ENCODE measurements around the gene OXNAD1. TPM values are rescaled to one million over a fixed set of nuclear protein-coding genes. Genes with fewer than 3 reads are reported as not detected.

The OXNAD1 gene
- total RNA-seq, 2 experiments from 2014 or later: 26.9 to 27.1 TPM

- H3K27ac Mint-ChIP-seq: peak overlapping the region; percentile 23
- peaks cover 74% of the 10 kb centered on the region for H3K36me3 Mint-ChIP-seq (ENCODE audit: low read depth)
- peaks cover 90% of the 10 kb centered on the region for H3K4me1 Mint-ChIP-seq
- CTCF ChIA-PET: interaction anchor here (1.2 to 11.3 kb wide), 4 partner anchors 9 to 48 kb away, joined by 3 to 163 read pairs (median 24); partner anchors contain the start of genes DPH3 and OXNAD1
- no peaks in the 10 kb centered on the region for H3K27me3 Mint-ChIP-seq
- no peak overlapping the region for H3K4me3 Mint-ChIP-seq
- DNase-seq: no peak
- no peaks in the 10 kb centered on the region for H3K9me3 Mint-ChIP-seq
- POLR2A ChIA-PET: interaction anchor here (1.0 to 4.2 kb wide), 7 partner anchors 10 to 198 kb away, joined by 3 to 29 read pairs (median 8); no protein-coding TSS in a partner anchor
These were observed 49.1 kb downstream of the OXNAD1 start for GRCh38 chr3:16313886-16314645.

- Mint-ChIP-seq H3K4me1 (peaks cover 88% of the 10 kb centered on the region), H3K36me3 (ENCODE audit: low read depth) (peaks cover 82% of the 10 kb centered on the region), H3K9me3 (no peaks in the 10 kb centered on the region), H3K27me3 (no peaks in the 10 kb centered on the region), H3K27ac (no peak overlapping the region), H3K4me3 (no peak overlapping the region)
- CTCF ChIA-PET: interaction anchor here (0.7 to 11.3 kb wide), 5 partner anchors 10 to 50 kb away, joined by 3 to 163 read pairs (median 6); no protein-coding TSS in a partner anchor
- no peak for DNase-seq
- POLR2A ChIA-PET: interaction anchor here (1.5 to 3.9 kb wide), 3 partner anchors 12 to 196 kb away, joined by 4 to 24 read pairs (median 5); no protein-coding TSS in a partner anchor
These were observed 50.6 kb downstream of the OXNAD1 start for GRCh38 chr3:16315623-16316022.

GRCh38 chr3:16316396-16316795 is 51.4 kb downstream of the OXNAD1 start:
- Mint-ChIP-seq H3K36me3 (ENCODE audit: low read depth) (peaks cover 88% of the 10 kb centered on the region), H3K27ac (peak overlapping the region; percentile 5), H3K9me3 (no peaks in the 10 kb centered on the region), H3K27me3 (no peaks in the 10 kb centered on the region), H3K4me1 (peaks cover 86% of the 10 kb centered on the region), H3K4me3 (no peak overlapping the region)
- DNase-seq: no peak
- CTCF ChIA-PET: interaction anchor here (1.6 to 11.3 kb wide), 5 partner anchors 21 to 50 kb away, joined by 3 to 163 read pairs (median 18); no protein-coding TSS in a partner anchor
- POLR2A ChIA-PET: interaction anchor here (0.7 to 5.8 kb wide), 5 partner anchors 15 to 48 kb away, joined by 3 to 60 read pairs (median 3); no protein-coding TSS in a partner anchor

GRCh38 chr3:16316847-16317560 is 52.0 kb downstream of the OXNAD1 start:
- ChIA-PET POLR2A (interaction anchor here (0.7 to 5.8 kb wide), 8 partner anchors 16 to 196 kb away, joined by 3 to 60 read pairs (median 3); partner anchors contain the start of gene RFTN1), CTCF (interaction anchor here (1.6 to 11.3 kb wide), 6 partner anchors 22 to 51 kb away, joined by 3 to 163 read pairs (median 19); partner anchors contain the start of genes DPH3 and OXNAD1)
- Mint-ChIP-seq H3K27ac (peak overlapping the region; percentile 50), H3K9me3 (no peaks in the 10 kb centered on the region), H3K27me3 (no peaks in the 10 kb centered on the region), H3K4me1 (peaks cover 80% of the 10 kb centered on the region), H3K4me3 (no peak overlapping the region), H3K36me3 (ENCODE audit: low read depth) (peaks cover 87% of the 10 kb centered on the region)
- DNase-seq: no peak

- no peaks in the 10 kb centered on the region for H3K9me3 Mint-ChIP-seq
- H3K36me3 Mint-ChIP-seq (ENCODE audit: low read depth): peaks cover 87% of the 10 kb centered on the region
- peaks cover 75% of the 10 kb centered on the region for H3K4me1 Mint-ChIP-seq
- ChIA-PET CTCF (interaction anchor here (2.3 to 11.3 kb wide), 6 partner anchors 20 to 50 kb away, joined by 11 to 163 read pairs (median 22); partner anchors contain the start of genes DPH3 and OXNAD1), POLR2A (interaction anchor here (0.8 to 5.8 kb wide), 4 partner anchors 17 to 195 kb away, joined by 3 to 60 read pairs (median 7); partner anchors contain the start of gene RFTN1)
- DNase-seq: no peak
- H3K27ac Mint-ChIP-seq: no peak overlapping the region
- no peak overlapping the region for H3K4me3 Mint-ChIP-seq
- no peaks in the 10 kb centered on the region for H3K27me3 Mint-ChIP-seq
These were observed 52.5 kb downstream of the OXNAD1 start for GRCh38 chr3:16317561-16317945.

GRCh38 chr3:16318176-16318575 is 53.2 kb downstream of the OXNAD1 start:
- no peaks in the 10 kb centered on the region for H3K27me3 Mint-ChIP-seq
- peak overlapping the region; percentile 16 for H3K27ac Mint-ChIP-seq
- CTCF ChIA-PET: interaction anchor here (1.2 to 11.3 kb wide), 8 partner anchors 11 to 51 kb away, joined by 5 to 163 read pairs (median 20); partner anchors contain the start of genes DPH3 and OXNAD1
- POLR2A ChIA-PET: interaction anchor here (1.2 to 5.8 kb wide), 4 partner anchors 17 to 194 kb away, joined by 3 to 60 read pairs (median 12); partner anchors contain the start of gene RFTN1
- H3K4me1 Mint-ChIP-seq: peaks cover 70% of the 10 kb centered on the region
- no peak overlapping the region for H3K4me3 Mint-ChIP-seq
- no peaks in the 10 kb centered on the region for H3K9me3 Mint-ChIP-seq
- peaks cover 85% of the 10 kb centered on the region for H3K36me3 Mint-ChIP-seq (ENCODE audit: low read depth)
- no peak for DNase-seq

- Mint-ChIP-seq H3K4me1 (peaks cover 58% of the 10 kb centered on the region), H3K9me3 (no peaks in the 10 kb centered on the region), H3K36me3 (ENCODE audit: low read depth) (peaks cover 86% of the 10 kb centered on the region), H3K27me3 (no peaks in the 10 kb centered on the region), H3K4me3 (no peak overlapping the region), H3K27ac (peak overlapping the region; percentile 72)
- POLR2A ChIA-PET: interaction anchor here (0.6 to 5.8 kb wide), 8 partner anchors 15 to 208 kb away, joined by 3 to 60 read pairs (median 6); partner anchors contain the start of genes DPH3, OXNAD1 and RFTN1
- CTCF ChIA-PET: interaction anchor here (0.9 to 11.3 kb wide), 14 partner anchors 12 to 231 kb away, joined by 3 to 163 read pairs (median 6); partner anchors contain the start of genes DPH3 and OXNAD1
- peak; percentile 85 for DNase-seq
These were observed 54.3 kb downstream of the OXNAD1 start for GRCh38 chr3:16319307-16319706.

GRCh38 chr3:16319723-16320122 is 54.7 kb downstream of the OXNAD1 start:
- POLR2A ChIA-PET: interaction anchor here (0.6 to 5.8 kb wide), 9 partner anchors 8 to 208 kb away, joined by 3 to 60 read pairs (median 5); partner anchors contain the start of genes DPH3, OXNAD1 and RFTN1
- H3K36me3 Mint-ChIP-seq (ENCODE audit: low read depth): peaks cover 84% of the 10 kb centered on the region
- peaks cover 54% of the 10 kb centered on the region for H3K4me1 Mint-ChIP-seq
- H3K9me3 Mint-ChIP-seq: no peaks in the 10 kb centered on the region
- no peak overlapping the region for H3K4me3 Mint-ChIP-seq
- CTCF ChIA-PET: interaction anchor here (0.9 to 11.3 kb wide), 12 partner anchors 18 to 234 kb away, joined by 3 to 163 read pairs (median 8); partner anchors contain the start of genes DPH3 and OXNAD1
- H3K27me3 Mint-ChIP-seq: no peaks in the 10 kb centered on the region
- peak overlapping the region; percentile 72 for H3K27ac Mint-ChIP-seq
- DNase-seq: no peak

- Mint-ChIP-seq H3K4me3 (no peak overlapping the region), H3K9me3 (no peaks in the 10 kb centered on the region), H3K27me3 (no peaks in the 10 kb centered on the region), H3K4me1 (peaks cover 47% of the 10 kb centered on the region), H3K27ac (peak overlapping the region; percentile 22), H3K36me3 (ENCODE audit: low read depth) (peaks cover 82% of the 10 kb centered on the region)
- no peak for DNase-seq
- POLR2A ChIA-PET: interaction anchor here (1.1 to 5.8 kb wide), 5 partner anchors 9 to 35 kb away, joined by 3 to 60 read pairs (median 4); no protein-coding TSS in a partner anchor
- CTCF ChIA-PET: interaction anchor here (0.7 to 11.3 kb wide), 10 partner anchors 16 to 233 kb away, joined by 3 to 163 read pairs (median 12); partner anchors contain the start of genes DPH3 and OXNAD1
These were observed 55.7 kb downstream of the OXNAD1 start for GRCh38 chr3:16320711-16321110.

GRCh38 chr3:16322189-16322588 is 57.2 kb downstream of the OXNAD1 start:
- peaks cover 73% of the 10 kb centered on the region for H3K36me3 Mint-ChIP-seq (ENCODE audit: low read depth)
- POLR2A ChIA-PET: interaction anchor here (1.2 to 1.4 kb wide), 2 partner anchors 36 to 190 kb away, joined by 3 to 4 read pairs; no protein-coding TSS in a partner anchor
- CTCF ChIA-PET: interaction anchor here (1.1 to 5.1 kb wide), 4 partner anchors 8 to 55 kb away, joined by 3 to 61 read pairs (median 4); partner anchors contain the start of genes DPH3 and OXNAD1

GRCh38 chr3:16323737-16324136 is 58.7 kb downstream of the OXNAD1 start:
- no peak overlapping the region for H3K4me3 Mint-ChIP-seq
- H3K36me3 Mint-ChIP-seq (ENCODE audit: low read depth): peaks cover 58% of the 10 kb centered on the region
- H3K4me1 Mint-ChIP-seq: peaks cover 18% of the 10 kb centered on the region
- ChIA-PET POLR2A (interaction anchor here (0.8 kb wide), 1 partner anchor 15 kb away, joined by 3 read pairs; no protein-coding TSS in a partner anchor), CTCF (interaction anchor here (0.6 to 1.2 kb wide), 4 partner anchors 33 to 527 kb away, joined by 3 to 4 read pairs (median 4); no protein-coding TSS in a partner anchor)
- no peaks in the 10 kb centered on the region for H3K9me3 Mint-ChIP-seq
- no peaks in the 10 kb centered on the region for H3K27me3 Mint-ChIP-seq
- H3K27ac Mint-ChIP-seq: peak overlapping the region; percentile 21
- no peak for DNase-seq

More at GRCh38 chr3:16322189-16322588, 57.2 kb downstream of the OXNAD1 start:
- H3K27me3 Mint-ChIP-seq: no peaks in the 10 kb centered on the region
- peaks cover 34% of the 10 kb centered on the region for H3K4me1 Mint-ChIP-seq
- no peaks in the 10 kb centered on the region for H3K9me3 Mint-ChIP-seq
- no peak overlapping the region for H3K27ac Mint-ChIP-seq
- no peak overlapping the region for H3K4me3 Mint-ChIP-seq
- no peak for DNase-seq
